GM21619 (cell line): ENCODE data around the gene WNK3.
"Not testable (repeated sequence)": the region's sequence is repeated elsewhere in the genome, so short reads cannot be mapped to it uniquely, and the experiment has no call there.

Experiments
- ATAC-seq: cut with Tn5 transposase; IDR thresholded peaks from one replicate; pipeline ENCODE4 v1.9.1; 2021; ENCODE audit not compliant: unreplicated experiment

WNK3 gene

GRCh38 chrX:54357414-54358377, at the start of gene WNK3:
WNK3 (minus strand) TSS chrX:54358046.
- ATAC-seq, result no peak

- no peak for ATAC-seq
Measured at GRCh38 chrX:54407266-54407665, 49.4 kb upstream of the WNK3 start.

GRCh38 chrX:54397113-54397512, 39.3 kb upstream of the WNK3 start:
- no peak for ATAC-seq

GRCh38 chrX:54386314-54386713, 28.5 kb upstream of the WNK3 start:
- ATAC-seq, result no peak

GRCh38 chrX:54384661-54385060, 26.8 kb upstream of the WNK3 start:
- ATAC-seq, result not testable (repeated sequence)

- no peak for ATAC-seq
Measured at GRCh38 chrX:54359408-54359807, 1.6 kb upstream of the WNK3 start.

GRCh38 chrX:54358424-54359211, 772 bp upstream of the WNK3 start:
- ATAC-seq, result no peak

- no peak for ATAC-seq
Measured at GRCh38 chrX:54352677-54353076, 5.2 kb downstream of the WNK3 start.

- not testable (repeated sequence) for ATAC-seq
Measured at GRCh38 chrX:54337383-54337782, 20.5 kb downstream of the WNK3 start.

- ATAC-seq, result no peak
Measured at GRCh38 chrX:54325077-54325476, 32.8 kb downstream of the WNK3 start.

- no peak for ATAC-seq
Measured at GRCh38 chrX:54320067-54320466, 37.8 kb downstream of the WNK3 start.

GRCh38 chrX:54306379-54306778, 51.5 kb downstream of the WNK3 start:
- no peak for ATAC-seq

- ATAC-seq, result no peak
Measured at GRCh38 chrX:54301516-54301915, 56.3 kb downstream of the WNK3 start.

GRCh38 chrX:54294306-54294705, 63.5 kb downstream of the WNK3 start:
- ATAC-seq, result no peak

GRCh38 chrX:54292755-54293154, 65.1 kb downstream of the WNK3 start:
- no peak for ATAC-seq

GRCh38 chrX:54291758-54292157, 66.1 kb downstream of the WNK3 start:
- ATAC-seq, result no peak

GRCh38 chrX:54288968-54289367, 68.9 kb downstream of the WNK3 start:
- ATAC-seq, result no peak

GRCh38 chrX:54288277-54288676, 69.6 kb downstream of the WNK3 start:
- ATAC-seq, result no peak

GRCh38 chrX:54281676-54282075, 76.2 kb downstream of the WNK3 start:
- ATAC-seq, result no peak

GRCh38 chrX:54280466-54280865, 77.4 kb downstream of the WNK3 start:
- ATAC-seq, result no peak

- no peak for ATAC-seq
Measured at GRCh38 chrX:54271664-54272063, 86.2 kb downstream of the WNK3 start.

- ATAC-seq, result no peak
Measured at GRCh38 chrX:54248309-54248708, 109.5 kb downstream of the WNK3 start.
